ENCODE measurements around the gene RGS12.

The RGS12 gene

DNA sequence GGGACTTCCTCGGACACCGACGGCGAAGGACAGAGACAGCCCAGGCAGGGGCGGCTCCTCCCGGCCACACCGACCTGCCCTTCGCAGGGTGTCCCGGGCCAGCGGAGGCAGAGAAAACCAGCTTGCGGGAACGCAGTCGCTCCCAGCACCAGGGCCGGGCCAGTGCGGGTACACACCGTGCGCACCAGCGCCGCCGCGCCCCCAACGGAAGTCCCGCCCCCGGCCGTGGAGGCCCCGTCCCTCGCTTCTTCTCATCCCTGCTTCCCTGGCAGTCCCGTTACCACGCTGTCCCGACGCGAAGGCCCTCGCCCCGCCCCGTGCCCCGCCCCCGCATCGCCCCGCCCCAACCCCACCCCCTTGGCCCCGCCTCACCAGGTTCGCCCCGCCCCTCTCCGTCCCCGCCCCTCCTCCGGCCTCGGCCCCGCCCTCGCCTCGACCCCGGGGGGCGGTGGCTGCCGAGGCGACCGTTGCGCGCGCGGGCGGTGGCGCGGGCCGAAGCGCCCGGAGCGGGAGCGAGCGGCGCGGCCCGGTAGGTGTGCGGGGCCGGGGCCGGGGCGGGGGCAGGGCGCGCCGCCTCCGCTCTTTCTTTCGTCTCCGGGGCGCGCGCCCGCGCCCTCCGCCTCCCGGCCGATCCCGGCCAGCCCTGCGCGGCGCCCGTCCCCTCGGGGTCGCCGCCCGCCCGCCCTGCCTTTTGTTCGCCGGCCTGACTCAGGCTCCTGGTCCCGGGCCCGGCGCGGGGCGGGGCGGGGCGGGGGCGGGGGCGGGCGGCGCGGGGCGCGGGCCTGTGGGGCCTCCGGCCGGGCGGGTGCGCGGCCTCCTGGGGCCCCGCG is at the start of gene RGS12:
Gene RGS12 (plus strand): TSS at position 451 of the 830 bp plus-strand sequence. CDS start 23,150 bp downstream, outside the sequence.
- peak; percentile 70 to 83 for DNase-seq (ENCODE audit: low read depth in 2 of 2)

- no peak for DNase-seq (ENCODE audit: low read depth in 2 of 2)
Measured at GRCh38 chr4:3243136-3243780, 49.6 kb upstream of the RGS12 start.

GRCh38 chr4:3244002-3244401 is 48.8 kb upstream of the RGS12 start:
- no peak for DNase-seq (ENCODE audit: low read depth in 2 of 2)

DNA sequence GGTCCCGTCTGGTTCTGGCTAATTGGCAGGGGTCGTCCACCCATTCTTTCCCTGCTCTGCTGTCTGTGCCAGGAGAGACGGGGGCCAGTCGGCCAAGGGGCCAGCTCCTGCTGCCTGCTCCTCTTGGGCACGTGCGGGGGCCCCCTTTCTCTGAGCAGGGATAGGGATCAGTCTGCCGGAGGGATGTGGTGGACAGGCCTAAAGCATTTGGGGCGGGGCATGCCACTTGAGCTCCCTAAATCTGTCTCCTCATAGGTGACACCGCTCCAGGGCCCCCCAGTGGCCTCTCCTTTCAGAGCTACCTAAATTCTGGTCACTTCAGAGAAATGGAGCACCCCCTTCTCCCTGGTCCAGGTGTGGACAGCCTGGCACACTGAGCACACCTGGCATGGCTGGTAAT is 48.1 kb upstream of the RGS12 start:
- no peak for DNase-seq (ENCODE audit: low read depth in 2 of 2)

DNA sequence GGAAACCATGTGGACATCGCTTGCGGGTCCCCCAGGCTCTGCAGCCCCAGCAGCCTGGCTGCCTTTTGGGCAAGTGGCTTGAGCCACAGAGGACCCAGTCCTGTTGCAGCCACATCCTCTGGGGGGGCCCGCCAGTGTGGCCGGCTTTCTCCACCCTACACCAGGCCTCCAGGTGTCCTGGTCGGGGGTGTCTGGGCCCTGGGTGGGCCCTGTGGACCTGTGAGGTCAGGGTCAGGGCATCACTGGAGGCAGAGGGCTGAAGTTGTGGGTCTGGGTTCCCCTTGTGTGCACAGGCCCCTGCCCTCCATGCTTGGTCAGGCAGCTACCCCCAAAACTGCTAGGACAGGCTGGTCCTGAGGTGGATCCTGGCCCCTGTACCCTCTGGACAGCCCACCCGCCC is 47.1 kb upstream of the RGS12 start:
- no peak for DNase-seq (ENCODE audit: low read depth in 2 of 2)

- no peak for DNase-seq (ENCODE audit: low read depth in 2 of 2)
Measured at GRCh38 chr4:3246458-3247398, 46.1 kb upstream of the RGS12 start.

DNA sequence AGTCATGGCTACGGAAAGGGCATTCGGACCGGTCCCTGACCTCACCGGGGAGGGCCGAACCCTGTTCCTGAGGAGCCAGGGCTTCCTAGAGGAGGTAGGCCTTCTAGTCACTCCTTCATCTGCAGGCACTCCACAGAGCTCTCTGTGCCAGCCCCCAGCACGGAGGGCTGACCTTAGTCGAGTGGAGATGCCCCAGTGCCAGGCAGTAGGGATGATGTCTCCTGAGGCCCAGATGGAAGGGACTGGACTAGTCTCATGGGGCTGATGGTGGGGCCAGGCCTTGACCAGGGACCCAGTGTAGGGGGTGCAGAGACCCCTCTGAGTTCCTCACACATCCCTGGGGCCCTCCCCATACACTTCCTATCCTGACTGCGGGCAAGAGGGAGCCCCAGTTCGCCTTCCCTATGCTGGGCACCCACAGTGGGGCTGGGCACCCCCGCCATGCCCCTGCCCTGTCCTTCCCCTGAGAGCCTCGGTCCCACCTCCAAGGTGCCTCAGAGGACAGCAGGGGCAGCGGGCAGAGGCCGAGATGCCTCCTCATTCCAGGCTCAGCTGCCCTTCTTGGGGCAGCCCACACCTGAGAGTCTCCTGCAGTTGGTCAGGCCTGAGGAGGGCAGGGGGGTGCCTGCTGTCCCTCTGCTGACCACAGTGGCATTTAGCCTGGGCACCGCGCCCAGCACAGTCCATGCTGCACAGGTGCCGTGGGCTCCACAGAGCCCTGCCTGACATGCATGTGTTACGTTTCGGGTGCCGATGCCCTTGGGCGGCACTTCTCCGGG is 45.2 kb upstream of the RGS12 start:
- no peak for DNase-seq (ENCODE audit: low read depth in 2 of 2)

- no peak for DNase-seq (ENCODE audit: low read depth in 2 of 2)
Measured at GRCh38 chr4:3248178-3248480, 44.7 kb upstream of the RGS12 start.

GRCh38 chr4:3248811-3249661 is 43.8 kb upstream of the RGS12 start, which contains the start of gene MSANTD1:
MSANTD1 (plus strand) TSS chr4:3249159; CDS start chr4:3249223, 64 bp downstream.
- no peak for DNase-seq (ENCODE audit: low read depth in 2 of 2)

- no peak for DNase-seq (ENCODE audit: low read depth in 2 of 2)
Measured at GRCh38 chr4:3249711-3250437, 42.9 kb upstream of the RGS12 start.

- no peak for DNase-seq (ENCODE audit: low read depth in 2 of 2)
Measured at GRCh38 chr4:3250438-3250955, 42.3 kb upstream of the RGS12 start.

DNA sequence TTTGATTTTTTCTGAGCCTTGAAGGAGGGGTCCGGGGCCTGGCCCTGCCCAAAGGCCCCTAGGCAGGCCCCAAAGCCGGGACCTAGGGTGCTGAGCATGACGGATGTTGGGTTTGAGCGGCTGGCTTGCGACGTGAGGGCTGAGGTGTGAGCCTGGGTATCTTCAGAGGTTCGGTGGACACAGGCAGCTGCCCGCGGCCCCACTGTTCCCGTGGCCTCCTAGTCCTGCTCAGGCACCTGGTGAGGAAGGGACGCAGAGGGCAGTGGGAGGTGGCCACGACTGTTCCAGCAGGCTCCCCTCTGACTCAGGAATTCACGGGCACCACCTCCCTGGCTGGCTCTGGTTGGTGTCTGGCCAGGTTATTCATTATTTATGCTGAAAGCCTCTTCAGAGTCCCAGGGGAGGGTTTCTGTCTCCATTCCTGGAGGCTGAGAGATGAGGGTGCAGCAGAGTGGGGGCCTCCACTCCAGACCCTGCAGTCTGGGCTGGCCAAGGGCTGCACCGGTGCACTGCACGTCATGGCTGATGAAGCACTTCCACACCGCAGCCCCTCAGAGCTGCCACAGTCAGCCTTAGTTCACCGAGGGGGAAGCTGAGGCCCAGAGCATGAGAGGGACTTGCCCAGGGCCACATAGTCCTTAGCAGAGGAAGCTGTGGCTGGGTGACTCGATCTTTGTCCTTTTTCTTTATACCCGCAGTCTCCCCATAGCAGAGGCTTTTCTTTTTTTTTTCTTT is 41.7 kb upstream of the RGS12 start:
- no peak for DNase-seq (ENCODE audit: low read depth in 2 of 2)

GRCh38 chr4:3251691-3252479 is 40.9 kb upstream of the RGS12 start:
- no peak for DNase-seq (ENCODE audit: low read depth in 2 of 2)

DNA sequence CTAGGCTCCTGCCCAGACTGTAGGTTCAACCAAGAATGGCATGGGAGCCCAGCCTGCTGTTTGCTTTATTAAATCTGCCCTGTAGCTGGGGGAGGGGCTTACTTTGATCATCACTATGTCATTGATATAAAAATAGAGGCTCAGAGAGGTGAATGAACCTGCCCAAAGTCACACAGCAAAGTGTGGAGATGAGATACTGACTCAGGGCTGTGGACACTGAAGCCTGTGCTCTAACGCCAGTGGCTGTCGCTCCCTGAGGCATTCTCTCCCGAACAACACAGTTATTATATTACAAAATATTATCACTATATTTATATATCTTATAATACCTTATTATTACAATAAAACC is 40.4 kb upstream of the RGS12 start:
- DNase-seq (ENCODE audit: low read depth in 2 of 2) = no peak

- no peak for DNase-seq (ENCODE audit: low read depth in 2 of 2)
Measured at GRCh38 chr4:3252831-3253641, 39.8 kb upstream of the RGS12 start.

- no peak for DNase-seq (ENCODE audit: low read depth in 2 of 2)
Measured at GRCh38 chr4:3253808-3254207, 39.0 kb upstream of the RGS12 start.
